Measurements from ENCODE around the gene PDZD11.
A peak's percentile ranks its signal among the peaks of the same experiment; 100 is the strongest.
"Not testable (repeated sequence)": the region's sequence is repeated elsewhere in the genome, so short reads cannot be mapped to it uniquely, and the experiment has no call there.

Gene PDZD11, protein sequence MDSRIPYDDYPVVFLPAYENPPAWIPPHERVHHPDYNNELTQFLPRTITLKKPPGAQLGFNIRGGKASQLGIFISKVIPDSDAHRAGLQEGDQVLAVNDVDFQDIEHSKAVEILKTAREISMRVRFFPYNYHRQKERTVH

GRCh38 chrX:70289793-70290770, at the start of gene PDZD11, which contains the start of gene KIF4A:
Gene PDZD11, minus strand, starts transcription at chrX:70289927. Its CDS starts 586 bp downstream, at chrX:70289341.
Gene KIF4A, plus strand, starts transcription at chrX:70290104. Its CDS starts 355 bp downstream, at chrX:70290459.
- peak; percentile 86 for DNase-seq

GRCh38 chrX:70338290-70338689, 48.6 kb upstream of the PDZD11 start:
- no peak for DNase-seq

GRCh38 chrX:70336767-70337166, 47.0 kb upstream of the PDZD11 start:
- DNase-seq: no peak

DNA sequence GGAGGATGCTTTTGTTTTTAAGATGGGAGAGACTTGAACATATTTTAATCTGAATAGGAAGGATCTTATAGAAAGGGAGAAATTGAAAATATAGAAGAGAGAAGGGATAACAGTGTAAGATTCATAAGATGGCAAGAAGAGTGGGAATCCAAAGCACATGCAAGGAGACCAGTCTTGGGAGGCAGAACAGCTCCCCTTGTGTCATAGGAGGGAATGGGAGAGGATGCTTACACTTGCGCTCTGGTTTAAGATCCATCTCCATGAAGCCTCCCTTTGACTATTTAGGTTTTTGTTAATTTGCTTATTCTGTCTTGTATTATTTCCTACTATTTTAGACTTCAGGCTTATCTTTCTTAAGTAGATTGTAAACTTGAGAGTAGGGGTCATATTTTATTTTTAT, 42.9 kb upstream of the PDZD11 start:
- DNase-seq: no peak

- DNase-seq: no peak
These were observed 41.4 kb upstream of the PDZD11 start for GRCh38 chrX:70331161-70331560.

DNA sequence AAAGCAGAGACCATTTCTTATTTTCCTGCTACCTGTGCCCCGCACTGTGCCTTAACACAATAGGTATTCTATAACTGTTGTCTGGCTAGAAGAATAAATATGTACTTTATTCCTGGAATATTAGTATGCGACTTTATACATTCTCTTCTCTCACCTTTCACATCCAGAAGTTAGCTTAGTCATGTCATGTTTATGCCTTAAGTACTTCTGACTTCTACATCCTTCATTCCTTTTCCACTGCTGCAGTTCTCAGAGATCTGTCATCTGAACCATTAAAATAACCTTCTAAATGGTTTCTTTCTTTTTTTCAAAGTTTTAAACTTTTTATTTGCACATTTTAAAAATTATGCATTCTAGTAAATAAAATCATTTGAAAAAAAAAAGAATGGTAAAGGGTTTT, 34.6 kb upstream of the PDZD11 start:
- no peak for DNase-seq

GRCh38 chrX:70323628-70324027, 33.9 kb upstream of the PDZD11 start:
- not testable (repeated sequence) for DNase-seq

DNA sequence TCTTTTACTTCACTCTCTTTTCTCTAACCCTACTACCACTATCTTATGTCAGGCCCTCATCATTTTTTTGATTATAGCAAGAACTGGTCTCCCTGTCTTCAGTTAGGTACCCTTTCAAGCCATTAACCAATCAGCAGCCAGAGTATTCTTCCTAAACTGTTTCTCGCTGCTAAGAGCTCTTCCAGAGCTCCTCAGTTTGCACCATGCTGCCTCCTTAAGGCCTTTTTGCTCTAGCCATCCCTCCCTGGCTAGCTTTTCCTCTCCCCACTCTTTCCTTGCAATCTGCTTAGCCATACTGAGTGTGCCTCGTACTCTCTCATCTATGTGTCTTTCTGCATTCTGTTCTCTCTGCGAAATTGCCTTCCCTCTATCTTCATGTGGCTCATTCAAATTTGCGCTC, 33.1 kb upstream of the PDZD11 start:
- no peak for DNase-seq

DNA sequence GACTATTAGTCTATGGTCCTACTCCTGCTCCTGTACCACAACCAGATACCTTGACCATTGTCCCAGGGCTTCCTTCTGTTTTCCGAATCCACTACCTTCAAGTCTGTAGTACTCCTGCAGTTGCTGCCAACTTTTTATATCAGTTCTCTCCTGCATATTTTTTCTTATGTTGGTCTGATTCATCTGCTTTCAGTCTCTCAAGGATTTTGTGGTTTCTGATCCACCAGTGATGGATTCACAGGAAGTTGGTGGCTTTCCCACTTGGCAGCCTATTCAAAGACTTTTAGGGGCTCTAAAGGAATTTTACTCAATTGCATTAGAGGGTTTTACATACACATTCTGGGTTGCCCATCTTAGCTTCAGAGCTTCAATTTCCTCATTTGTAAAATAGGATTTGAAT, 23.8 kb upstream of the PDZD11 start:
- no peak for DNase-seq

DNA sequence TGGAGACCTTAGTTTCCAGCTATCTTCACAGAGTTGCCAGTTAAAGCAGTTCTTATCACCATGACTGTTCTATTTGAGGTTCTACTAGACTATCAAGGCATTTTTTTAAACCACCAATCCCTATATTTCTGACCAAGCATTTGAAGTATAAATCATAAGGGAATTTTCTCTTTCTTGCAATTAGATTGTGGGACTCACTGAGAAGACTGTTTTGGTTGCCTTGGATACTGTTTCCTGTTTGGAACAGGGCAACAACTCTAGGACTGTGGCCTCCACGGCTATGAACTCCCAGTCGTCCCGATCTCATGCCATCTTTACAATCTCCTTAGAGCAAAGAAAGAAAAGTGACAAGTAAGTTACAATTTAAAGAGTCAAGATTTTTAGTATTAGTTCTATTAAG, 12.0 kb upstream of the PDZD11 start:
- no peak for DNase-seq

DNA sequence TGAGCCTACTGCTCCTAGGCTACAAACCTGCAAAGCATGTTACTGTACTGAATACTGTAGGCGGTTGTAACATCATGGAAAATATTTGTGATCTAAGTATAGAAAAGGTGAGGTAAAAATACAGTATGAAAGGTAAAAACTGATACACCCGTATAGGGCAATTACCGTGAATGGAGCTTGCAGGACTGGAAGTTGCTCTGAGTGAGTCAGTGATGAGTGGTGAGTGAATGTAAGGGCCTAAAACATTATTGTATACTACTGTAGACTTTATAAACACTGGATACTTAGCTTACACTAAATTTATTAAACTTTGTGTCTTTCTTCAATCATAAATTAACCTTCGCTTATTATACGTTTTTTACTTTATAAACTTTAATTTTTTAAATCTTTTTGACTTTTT, 3.9 kb upstream of the PDZD11 start:
- no peak for DNase-seq

DNA sequence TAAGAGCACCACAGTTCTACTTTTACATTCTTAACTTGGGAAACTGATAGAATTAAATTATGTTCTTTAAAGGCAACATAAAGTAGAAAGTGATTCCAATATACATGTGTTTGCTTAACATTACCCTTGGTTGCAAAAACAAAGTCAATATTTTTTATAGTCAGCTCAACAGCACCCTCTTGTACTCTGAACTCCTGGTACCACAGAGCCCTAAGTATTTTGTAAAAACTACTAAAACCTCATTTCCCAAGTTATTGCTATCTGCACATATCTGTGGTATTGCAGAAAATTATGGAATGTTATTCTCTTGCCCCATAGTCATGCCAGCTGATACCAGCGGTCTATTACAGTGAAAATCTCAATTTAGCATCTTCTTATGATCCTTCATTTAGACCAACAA, 3.1 kb upstream of the PDZD11 start:
- no peak for DNase-seq

DNA sequence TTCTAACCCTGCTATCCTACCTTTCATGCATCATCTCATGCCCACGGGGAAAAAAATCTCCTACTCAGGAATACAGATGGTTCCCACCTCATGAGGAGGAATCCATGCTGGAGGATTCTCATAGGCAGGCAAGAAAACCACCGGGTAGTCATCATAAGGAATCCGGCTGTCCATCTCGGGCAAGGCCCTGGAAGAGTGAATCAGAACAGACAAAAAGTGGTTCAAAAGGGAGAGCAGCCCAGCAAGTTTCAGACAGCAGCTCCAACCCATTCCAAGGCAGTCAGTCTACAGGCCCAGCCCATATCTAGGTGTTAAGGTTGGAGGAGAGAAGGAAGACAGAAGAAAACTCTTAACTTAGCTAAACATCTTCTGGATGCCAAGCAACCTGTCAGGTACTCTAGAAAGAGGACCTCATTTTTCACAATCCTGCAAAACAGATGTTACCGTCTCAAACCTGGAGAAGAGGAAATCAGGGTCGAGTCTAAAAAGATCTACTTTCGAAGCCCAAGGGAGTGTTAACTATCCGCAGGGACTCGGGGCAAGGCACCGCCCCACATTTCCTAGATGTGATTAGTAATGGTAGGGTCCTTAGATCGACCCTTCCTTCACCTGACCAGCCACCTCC, 447 bp downstream of the PDZD11 start:
- DNase-seq: no peak

GRCh38 chrX:70281951-70282350, 7.8 kb downstream of the PDZD11 start, which contains the start of gene RAB41:
Gene RAB41, plus strand, starts transcription at chrX:70282172. Its CDS starts 46 bp downstream, at chrX:70282218.
- DNase-seq: no peak

DNA sequence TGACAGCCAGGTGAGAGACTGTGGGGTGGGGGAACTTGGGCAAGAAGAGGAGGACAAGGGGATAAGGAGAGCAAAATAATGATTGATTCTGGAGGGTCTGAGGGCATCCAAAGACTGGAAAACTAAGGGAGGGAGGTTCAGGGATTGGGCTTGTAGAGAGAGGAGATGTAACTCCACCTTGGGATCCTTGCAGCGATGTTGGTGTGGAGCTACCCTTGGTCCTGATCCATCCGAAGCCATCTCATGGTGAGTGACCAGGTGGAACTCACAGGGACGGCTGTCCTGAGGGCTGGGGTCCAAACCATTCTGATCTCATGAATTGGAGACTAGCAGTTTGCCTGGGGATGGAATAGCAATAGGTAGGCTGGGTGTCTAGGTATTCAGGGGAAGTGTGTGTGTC, 9.2 kb downstream of the PDZD11 start:
- no peak for DNase-seq

- no peak for DNase-seq
These were observed 10.6 kb downstream of the PDZD11 start for GRCh38 chrX:70279081-70279480.

- not testable (repeated sequence) for DNase-seq
These were observed 15.7 kb downstream of the PDZD11 start for GRCh38 chrX:70274029-70274428.

GRCh38 chrX:70268034-70268433, 21.7 kb downstream of the PDZD11 start, which contains the start of gene ARR3:
Gene ARR3, plus strand, starts transcription at chrX:70268334. Its CDS starts 1,052 bp downstream, at chrX:70269386.
- no peak for DNase-seq

- no peak for DNase-seq
These were observed 24.9 kb downstream of the PDZD11 start for GRCh38 chrX:70264784-70265183.

- DNase-seq: peak; percentile 62
These were observed 26.7 kb downstream of the PDZD11 start for GRCh38 chrX:70262952-70263567.

- DNase-seq: no peak
These were observed 29.6 kb downstream of the PDZD11 start, which contains the start of gene P2RY4 for GRCh38 chrX:70260104-70260503. Gene P2RY4, minus strand, starts transcription at chrX:70260204. Its CDS starts 580 bp downstream, at chrX:70259624.

GRCh38 chrX:70257423-70258288, 32.1 kb downstream of the PDZD11 start:
- no peak for DNase-seq

Data from activated CD8-positive, alpha-beta memory T cell treated with anti-CD3 and anti-CD28 coated beads for 24 hours (primary cell).